GM21717 (cell line): Measurements from ENCODE around the gene AAGAB.

Experiments
- ATAC-seq: cut with Tn5 transposase; IDR thresholded peaks from one replicate; pipeline ENCODE4 v1.9.1; 2021; ENCODE audit warnings: mild to moderate bottlenecking, moderate library complexity; ENCODE audit not compliant: unreplicated experiment

The AAGAB gene

DNA sequence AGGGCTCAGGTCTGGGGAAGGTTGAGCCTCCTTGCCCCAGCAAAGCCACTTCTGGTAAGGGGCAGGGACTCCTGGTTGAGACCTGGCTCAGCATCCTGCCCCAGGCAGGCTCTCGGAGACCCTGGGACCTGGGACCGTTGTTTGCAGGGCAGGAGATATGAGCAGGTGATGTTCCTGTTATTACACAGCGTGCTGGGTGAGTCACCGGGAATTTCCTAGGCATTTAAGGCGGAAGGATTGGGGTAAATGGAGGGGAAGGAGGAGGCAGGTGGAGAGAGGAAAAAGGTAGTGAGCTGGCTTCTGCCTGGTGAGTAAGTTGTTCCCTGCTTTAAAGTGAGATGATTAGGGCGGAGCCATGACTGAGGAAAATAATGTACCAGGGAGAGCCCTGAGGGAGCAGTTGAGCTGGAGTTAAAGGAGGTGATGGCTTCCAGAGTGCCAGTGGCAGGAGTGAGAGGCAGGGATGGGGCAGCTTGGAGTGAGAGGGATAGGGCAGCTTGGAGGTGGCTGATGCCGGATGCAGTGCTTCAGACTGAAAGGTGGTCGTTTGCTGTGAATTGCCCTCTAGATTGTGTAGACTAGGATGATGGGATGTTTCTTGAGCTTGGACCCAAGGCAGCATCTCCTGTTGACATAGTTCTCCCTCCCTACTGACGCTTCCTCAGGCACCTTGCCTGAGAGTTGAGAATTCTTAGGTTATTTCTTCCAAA is 79.4 kb downstream of the AAGAB start:
- no peak for ATAC-seq

DNA sequence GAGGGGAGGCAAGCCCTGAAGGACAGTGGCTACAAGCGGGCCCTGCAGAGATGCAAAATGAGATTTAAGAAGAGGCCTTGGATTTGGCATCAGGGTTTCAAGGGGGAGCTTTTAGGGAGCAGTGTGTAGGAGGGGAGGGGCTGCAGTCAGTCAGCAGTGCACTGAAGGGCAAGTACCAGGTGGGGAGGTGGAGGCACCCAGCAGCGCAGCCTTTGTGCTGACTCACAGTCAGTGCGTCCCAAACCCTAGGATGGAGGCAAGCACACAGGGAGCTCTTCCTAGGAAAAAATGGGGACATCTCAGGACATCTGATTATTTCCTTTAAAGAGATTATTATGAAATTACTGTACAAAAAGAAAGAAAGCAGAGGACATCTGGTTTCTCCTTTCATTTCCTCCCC is 80.0 kb downstream of the AAGAB start:
- ATAC-seq: no peak

DNA sequence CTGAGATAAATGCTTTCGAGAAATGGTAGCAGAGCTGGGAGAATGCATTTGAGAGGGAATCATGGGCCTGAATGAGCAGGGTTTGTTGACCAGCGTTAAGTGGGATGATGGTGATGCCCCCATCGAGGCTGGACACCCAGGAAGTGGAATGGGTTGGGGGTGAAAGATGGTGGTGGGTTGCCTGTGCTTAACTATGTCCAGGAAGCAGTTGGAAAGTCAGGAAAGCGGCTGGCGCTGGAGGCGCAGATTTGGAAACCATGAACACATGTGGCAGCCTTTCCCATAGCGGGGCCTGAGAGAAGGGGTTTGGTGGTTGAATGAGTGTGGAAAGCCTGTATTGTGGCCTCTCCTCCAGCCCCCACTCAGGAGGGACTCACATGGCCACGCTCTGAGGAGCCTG is 80.7 kb downstream of the AAGAB start:
- ATAC-seq: no peak

DNA sequence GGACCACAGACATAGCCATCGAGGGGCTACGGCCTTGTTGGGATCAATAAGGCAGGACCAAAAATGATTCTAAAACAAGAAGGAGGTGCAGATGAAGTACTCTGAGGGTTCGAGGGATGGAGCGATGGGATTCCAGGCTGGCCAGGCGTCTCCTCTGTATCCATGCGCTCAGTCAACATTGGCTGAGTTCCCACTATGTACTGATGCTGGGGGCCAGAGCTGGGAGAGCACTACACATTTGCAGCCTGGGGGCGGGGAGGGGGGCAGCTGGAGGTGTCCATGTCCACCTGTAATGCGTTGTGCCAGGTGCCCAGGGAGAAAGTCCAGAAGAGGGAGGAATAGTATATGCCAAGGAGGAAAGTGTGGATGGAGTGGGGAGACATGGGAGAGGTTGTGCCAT is 81.5 kb downstream of the AAGAB start:
- no peak for ATAC-seq

DNA sequence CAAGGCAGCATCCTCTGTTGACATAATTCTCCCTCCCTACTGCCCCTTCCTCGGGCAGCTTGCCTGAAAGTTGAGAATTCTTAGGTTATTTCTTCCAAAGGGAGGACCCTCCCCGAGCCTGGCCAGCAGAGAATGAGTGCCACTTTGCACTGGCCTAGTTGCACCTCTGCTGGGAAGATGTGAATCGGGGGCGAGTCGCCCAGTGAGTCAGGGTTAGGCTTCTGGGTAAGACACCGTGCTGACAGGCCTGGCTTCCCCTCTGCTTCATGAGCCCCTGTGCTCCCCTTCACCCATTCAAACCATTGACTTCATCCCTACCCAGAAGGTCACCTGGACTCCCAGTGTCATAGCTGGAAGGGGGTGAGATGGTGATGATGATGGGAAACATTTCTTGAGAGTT is 82.3 kb downstream of the AAGAB start:
- ATAC-seq: no peak

DNA sequence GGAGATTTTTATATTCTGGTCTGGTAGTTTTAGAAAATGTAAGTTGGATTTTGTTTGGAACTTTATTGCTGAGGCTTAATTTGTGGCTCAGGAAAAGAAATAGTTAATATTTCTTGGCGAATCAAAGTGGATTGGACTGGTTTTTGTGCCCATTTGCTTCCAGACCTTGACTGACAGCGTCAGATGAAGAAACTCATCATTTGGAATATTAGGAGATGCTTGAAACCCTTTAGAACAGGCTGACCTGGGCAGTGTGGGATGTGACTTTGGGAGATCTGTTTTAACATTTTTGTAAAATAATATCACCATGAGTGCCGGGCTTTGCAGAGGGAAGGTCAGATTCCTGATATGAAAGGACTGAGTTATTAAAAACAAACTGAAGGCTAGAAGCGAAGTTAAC is 83.0 kb downstream of the AAGAB start:
- no peak for ATAC-seq

DNA sequence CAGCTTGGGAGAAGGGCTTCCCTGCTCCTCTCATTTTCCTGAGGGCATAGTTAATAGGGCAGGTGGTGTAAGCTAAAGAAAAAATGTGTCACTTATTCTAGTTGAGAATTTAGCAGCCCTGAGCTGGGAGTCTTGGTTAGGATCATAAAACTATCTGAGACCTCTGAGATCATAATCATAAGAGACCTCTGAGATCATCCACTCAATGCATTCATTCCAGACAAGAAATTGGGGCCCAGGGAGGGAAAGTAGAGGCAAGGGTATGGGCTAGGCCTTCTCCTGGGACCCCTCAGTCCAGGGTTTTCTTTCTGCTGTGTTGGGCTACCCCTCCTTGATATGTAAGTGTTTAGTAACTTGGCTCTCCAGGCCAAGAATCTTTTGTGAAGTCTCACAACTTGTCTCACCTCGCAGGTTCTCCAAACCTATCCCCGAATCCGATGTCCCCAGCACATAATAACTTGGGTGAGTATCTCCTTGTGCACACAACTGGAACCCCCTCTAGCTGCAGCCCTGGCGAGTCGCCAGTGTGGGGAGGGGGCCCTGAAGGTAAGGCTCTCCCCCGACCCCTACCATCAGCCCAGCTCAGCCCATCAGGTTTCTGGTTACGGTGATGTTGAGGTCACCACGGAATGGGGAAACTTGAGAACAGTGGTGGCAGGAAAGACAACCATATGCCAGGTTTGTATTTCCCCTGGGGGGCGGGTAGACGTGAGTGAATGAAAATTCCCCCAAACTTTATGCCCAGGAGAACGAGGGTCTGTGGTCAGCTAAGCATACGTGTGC is 84.1 kb downstream of the AAGAB start:
- ATAC-seq: no peak

DNA sequence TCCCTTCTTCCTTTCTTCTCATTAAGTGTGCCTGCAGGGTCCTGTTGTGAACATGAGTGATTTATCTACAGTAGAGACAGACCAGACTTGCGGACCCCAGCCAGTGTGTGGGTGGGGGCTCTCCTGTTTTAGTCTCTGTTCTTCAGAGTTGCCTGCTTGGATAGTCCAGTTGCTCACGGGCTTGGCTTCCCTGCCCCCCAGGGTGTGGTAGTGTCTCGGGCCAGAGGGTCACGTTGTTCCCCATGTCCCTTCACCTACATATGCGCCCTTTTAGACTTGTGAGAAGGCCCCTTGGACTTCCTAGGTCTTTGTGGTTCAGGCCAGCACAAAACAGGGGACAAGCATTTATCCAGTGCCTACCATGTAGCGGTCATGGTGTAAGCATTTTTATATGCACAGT is 85.8 kb downstream of the AAGAB start:
- ATAC-seq: no peak

DNA sequence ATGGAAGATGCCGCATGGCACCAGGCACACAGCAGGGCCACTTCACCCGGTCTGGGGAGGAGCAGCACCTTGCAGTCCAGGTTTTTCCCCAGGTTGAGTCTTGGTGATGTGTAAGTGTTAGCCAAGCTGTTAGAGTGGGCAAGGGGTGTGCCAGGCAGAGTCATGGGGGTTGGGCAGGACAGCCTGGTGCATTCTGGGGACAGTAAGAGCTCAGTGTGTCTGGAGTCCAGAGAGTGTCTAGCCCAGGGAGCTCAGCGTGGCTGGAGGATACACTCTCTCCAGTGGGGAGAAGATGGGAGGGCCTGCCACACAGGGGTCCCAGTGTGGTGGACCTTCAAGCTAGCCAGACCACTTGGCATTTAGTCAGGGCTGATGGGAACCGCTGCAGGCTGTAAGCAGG is 87.4 kb downstream of the AAGAB start:
- no peak for ATAC-seq

DNA sequence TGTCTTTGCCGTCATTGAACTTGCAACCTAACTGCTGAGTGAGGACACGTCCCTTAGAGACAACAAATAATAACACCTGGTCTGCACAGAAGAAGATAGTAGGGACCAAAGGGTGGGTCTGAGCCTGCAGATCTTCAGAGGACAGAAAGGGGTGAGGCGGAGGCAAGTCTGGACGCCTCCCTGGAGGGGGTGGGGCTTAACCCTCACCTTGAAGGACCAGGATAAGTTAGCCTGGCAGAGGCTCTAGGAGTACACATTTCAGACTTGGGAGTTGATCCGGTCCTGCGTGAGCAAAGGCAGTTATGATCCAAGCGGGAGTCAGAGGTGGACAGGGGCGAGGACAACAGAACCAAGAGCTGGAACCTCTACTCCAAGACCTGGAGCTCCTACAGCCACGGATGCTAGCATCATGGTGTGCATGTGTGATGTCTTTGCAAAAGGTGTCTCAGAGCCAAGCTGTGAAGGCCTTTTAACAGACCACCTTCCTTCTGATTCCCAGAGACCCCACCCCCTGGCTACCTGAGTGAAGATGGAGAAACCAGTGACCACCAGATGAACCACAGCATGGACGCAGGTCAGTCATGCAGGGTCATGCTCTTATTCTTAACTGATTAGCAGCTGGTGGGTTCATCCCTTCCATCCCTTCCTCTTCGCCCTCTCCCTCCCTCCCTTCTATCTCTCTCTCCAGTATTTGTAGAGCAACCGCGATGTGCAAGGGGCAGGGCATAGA is 88.0 kb downstream of the AAGAB start:
- no peak for ATAC-seq

DNA sequence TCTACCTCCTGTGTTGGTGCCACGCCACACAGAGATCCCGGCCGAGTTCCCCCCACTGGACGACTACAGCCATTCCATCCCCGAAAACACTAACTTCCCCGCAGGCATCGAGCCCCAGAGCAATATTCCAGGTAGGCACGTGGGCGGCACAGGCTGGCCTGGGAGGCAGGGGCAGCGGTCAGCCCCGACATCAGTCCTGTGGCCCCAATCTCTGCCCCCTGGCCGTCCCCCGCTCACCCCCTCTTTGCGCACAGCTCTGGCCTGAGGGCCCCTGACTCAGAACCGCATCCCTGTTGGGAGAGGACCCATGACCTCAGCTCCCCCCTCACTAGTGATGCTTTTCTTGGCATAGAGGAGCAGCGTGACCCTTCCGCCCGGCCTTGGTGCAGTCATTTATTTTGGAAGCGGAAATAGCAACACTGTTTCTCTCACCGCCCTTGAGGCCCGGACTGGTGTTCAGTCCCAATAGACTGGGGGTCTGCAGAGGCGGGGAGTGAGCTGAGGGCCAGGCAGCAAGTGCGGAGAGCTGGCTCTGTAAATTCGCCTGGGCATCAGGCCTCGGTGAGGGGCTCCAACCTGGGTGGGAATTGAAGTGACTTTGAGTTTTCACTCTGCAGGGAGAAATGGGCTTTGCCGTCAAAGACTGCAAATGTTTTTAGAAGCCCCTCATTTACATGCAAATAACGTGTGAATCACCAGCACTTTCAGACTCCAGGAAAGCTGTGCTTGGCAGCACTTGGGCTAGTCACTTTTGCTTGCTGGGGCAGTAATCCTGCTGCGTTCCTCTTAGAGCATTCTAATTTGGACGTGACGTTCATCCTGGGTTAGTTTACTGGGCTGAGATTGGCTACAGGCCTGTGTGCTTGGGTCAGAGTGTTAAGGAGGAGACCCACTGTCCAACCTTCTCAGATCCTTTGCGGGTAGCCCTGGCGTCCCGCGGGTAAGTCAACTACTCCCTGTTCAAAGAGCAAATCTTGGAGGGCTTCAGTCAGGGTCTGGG is 88.9 kb downstream of the AAGAB start:
- ATAC-seq: no peak

DNA sequence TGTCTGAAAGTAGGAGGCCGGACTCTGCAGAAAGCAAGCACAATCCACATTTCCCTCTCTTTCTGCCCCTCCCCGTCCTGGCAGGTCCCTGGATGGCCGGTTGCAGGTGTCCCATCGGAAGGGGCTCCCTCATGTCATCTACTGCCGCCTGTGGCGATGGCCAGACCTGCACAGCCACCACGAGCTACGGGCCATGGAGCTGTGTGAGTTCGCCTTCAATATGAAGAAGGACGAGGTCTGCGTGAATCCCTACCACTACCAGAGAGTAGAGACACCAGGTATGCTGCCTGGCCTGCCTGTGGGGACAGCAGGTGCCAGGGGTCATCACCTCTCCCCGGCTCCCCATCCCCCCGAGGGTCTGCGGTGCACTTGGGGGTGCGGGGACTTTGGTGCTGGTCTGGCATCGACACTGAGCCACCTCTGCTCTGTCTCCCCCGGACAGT is 89.6 kb downstream of the AAGAB start:
- no peak for ATAC-seq

DNA sequence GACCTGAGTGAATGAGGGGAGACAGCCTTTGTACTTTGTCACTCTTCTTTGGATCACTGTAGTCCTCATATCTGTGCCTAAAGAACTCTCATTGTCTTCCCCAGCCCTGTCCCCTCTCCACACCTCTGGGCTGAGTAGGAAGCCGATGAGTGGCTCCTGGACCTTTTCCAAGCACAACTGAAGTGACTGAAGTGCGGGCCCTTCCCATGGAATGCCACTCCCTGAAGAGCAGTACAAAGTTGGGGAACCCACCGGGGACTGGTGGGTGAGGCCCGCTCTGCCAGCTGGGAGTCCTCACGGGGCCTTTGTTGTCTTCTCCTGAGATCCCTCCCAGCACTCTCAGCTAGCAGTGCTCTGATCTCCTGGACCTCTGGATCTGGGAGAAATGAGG is 90.1 kb downstream of the AAGAB start:
- no peak for ATAC-seq

DNA sequence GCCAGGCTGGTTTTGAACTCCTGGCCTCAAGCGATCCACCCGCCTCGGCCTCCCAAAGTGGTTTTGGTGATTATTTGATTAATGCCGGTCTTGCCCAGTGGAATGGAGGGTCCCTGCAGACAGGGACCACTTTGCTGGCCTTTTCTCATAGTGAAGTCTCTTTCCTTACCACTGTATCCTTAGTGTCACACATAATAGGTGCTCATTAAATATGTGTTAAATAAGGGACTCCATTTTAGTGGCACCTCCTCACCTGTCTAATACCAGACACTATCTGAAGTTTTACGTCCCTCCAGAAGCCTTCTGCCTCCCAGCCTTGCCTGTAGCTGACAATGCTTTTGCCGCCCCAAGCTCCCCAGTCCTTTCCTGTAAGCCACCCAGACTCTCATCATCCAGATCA is 91.3 kb downstream of the AAGAB start:
- no peak for ATAC-seq

DNA sequence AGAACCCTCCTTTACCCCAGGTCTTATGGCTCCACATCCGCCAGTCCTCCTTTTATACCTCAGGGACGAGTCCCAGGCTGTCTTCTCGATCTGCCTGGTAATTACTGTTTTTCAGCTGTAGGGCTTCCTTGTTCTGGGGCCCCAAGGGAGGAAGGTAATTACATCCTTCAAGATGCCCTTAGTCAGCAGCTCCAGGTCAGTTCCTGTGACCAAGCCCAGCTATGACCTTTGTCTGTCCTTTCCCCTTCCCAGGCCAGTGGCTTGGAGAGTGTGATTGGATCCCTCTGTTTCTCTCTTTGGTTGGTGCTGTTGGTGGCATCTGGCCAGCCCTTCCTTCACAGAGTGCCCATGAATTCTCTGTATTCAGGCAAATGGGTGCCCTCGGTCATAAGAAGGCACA is 92.6 kb downstream of the AAGAB start:
- no peak for ATAC-seq

DNA sequence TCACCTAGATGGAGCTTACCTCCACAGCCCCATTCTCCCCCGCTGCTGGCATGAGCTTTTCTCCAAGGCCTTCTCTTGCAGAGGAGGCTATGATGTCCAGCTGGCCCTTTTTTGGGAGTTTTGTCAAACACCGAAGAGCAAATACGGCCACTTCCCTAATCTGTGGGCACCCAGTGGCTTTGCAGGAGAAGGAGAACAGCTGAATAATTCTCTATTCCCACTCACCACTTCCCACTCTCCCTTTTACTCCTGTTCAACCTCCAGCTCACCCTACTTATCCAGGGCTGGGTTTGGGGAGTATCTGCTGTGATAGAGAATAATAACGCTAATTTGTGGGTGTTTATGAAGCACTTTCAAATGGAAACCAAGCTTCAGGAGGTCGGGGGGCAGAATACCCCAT is 93.0 kb downstream of the AAGAB start:
- ATAC-seq: no peak

DNA sequence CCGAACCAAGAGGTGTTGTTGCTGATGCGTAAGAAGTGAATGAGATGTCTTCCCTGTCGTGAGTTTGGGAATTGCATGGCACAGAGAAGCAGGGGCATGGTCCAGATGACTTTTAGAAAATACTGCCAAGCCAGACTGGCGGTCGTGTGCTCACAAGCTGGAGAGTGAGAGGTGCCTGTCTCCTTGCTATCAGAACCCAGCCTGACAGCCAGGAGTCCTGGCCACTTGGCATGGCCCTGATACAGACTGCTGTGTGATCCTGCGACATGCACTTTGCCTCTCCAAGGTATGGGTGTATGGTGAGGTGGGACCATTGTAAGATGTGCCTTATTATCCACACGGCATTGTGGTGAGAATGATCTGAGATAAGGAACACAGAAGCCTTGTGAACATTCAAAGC is 96.1 kb downstream of the AAGAB start:
- ATAC-seq: no peak

DNA sequence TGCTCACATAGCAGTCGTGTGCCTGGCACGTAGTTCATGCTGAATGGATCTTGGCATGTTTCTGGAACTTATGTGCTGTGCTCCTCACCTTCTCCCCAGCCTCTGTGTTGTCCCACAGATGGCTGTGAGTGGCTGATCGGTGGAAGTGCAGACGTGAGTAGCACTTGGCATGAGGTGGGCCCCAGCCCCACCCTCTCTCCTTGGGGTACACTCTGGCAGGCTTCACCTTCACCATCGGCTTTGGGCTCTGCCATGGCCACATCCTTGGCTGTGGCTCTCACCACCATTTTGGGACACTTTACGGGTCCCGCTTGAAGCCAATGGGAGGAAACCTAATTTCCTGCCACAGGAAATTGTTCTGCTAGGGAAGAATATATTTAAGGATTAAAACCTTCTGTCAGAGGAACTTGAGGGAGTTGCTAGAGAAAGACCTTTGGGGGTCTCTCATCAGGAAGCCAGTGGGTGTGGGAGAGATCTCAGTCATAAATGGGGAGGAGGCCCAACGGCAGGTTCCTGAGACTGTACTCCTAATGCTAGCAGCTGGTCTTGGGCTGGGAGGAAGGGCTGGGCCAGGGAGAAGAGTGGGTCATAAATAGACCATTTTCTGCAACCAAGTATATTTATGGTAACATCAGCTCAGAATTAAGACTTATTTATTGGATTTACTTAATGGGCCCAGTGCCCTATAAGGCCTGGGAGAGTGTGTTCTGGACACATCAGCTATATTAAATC is 96.8 kb downstream of the AAGAB start:
- ATAC-seq: no peak

DNA sequence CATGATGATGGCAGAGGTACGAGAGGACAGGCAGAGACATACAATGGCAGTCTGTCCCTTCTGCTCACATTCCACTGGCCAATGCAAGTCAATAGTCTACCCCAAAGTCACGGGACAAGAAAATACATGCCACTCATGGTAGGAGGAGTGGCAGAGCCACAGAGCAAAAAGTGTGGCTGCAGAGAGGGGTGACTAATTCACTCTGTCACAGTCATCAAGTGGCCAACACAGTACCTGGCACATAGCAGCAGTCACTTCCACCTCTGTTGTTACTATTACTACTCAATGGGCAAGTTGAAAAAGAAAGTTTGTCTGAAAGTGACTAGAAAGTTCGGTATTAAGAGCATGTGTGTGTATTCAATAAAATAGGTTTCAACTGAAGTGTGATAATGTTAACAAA is 97.6 kb downstream of the AAGAB start:
- ATAC-seq: no peak

DNA sequence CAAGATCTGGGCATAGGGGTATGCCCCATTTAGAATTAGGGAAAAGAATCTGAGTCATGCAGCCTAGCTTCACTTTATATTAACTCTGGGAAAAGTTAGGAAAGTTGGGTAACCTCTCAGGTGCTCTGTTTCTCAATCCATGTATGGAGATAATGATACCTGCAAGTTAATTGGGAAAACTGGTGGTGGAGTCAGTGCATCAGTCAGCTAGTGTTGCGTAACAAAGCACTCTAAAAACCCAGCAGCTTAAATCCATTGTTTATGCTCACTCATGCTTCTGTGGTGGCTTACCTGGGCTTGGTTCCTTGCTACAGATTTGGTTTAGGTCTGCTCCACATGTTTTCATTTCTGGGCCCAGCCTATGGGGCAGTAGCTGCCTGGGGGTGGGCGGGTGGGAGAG is 98.0 kb downstream of the AAGAB start:
- no peak for ATAC-seq
